HepG2 (cell line): ENCODE data around the gene NTF3.

Experiments used
- BHLHE40 ChIP-seq: IDR thresholded peaks from 2 replicates; pipeline ENCODE4 v1.6.1; 2011; ENCODE audit warnings: low read length, improper control_type of control experiment
- CEBPB ChIP-seq: IDR thresholded peaks from 2 replicates; pipeline ENCODE4 v1.6.1; 2011; ENCODE audit warnings: low read depth, low read length, improper control_type of control experiment, borderline replicate concordance
- GTF2F1 ChIP-seq: fragments of 150-350 bp; IDR thresholded peaks from 2 replicates; pipeline ENCODE4 v1.6.1; 2014; ENCODE audit warnings: low read length
- HDAC1 ChIP-seq: sonication (generic); formaldehyde crosslinking; IDR thresholded peaks from 2 replicates; pipeline ENCODE4 v1.5.1; 2020; ENCODE audit warnings: mild to moderate bottlenecking, missing genetic modification reagents
- POLR2A ChIP-seq, 2 experiments: IDR thresholded peaks; 2 replicates each; pipeline ENCODE4 v1.6.1; 2011; ENCODE audit warnings: low read depth in 2 of 2, low read length in 2 of 2, mild to moderate bottlenecking in 1 of 2, moderate library complexity in 1 of 2; ENCODE audit not compliant: insufficient read depth in 1 of 2
- RFX1 ChIP-seq: fragments of 450-650 bp; IDR thresholded peaks from 2 replicates; pipeline ENCODE4 v1.6.1; 2017
- SRSF9 ChIP-seq: fragments of 200-400 bp; formaldehyde crosslinking; IDR thresholded peaks from 2 replicates; pipeline ENCODE4 v1.6.1; 2018; ENCODE audit warnings: borderline replicate concordance, mild to moderate bottlenecking, low read depth, low read length; ENCODE audit not compliant: insufficient read depth, poor library complexity, severe bottlenecking
- ZNF839 ChIP-seq: sonication (generic); formaldehyde crosslinking; IDR thresholded peaks from 2 replicates; pipeline ENCODE4 v1.4.0; 2020; ENCODE audit warnings: missing genetic modification reagents, mild to moderate bottlenecking, borderline replicate concordance
- TF ChIP-seq, protein P1 (sequence below): IDR thresholded peaks from 2 replicates; pipeline ENCODE4 v1.6.1; 2016; ENCODE audit warnings: mild to moderate bottlenecking
- TF ChIP-seq, protein P2 (sequence below): sonication (generic); formaldehyde crosslinking; IDR thresholded peaks from 2 replicates; pipeline ENCODE4 v1.5.0; 2020; ENCODE audit warnings: mild to moderate bottlenecking, missing genetic modification reagents, moderate library complexity
- TF ChIP-seq, protein P3 (sequence below): sonication (generic); formaldehyde crosslinking; IDR thresholded peaks from 2 replicates; pipeline ENCODE4 v1.8.0; 2022; ENCODE audit warnings: missing genetic modification reagents, mild to moderate bottlenecking, moderate library complexity, borderline replicate concordance

DNA sequence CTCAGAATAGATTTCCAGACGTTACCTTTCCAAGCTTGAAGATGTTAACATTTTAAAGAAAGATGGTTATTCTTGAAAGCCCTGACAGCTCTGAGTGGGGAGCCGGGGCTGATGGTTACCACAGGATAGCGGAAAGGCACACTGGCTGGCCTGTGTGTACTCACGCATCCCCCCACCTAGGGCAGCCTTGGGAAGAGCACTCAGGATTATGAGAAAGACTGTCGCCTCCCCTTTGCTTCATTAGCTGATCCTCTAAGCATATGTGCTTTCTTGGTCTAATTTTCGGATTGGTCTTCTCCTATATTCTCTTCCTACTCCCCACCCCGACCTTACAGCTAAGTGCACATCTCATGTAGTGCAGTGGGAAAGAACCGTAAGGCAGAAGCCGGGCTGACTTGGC is 20.7 kb downstream of the NTF3 start:
- TF ChIP-seq GTF2F1 (no peak), ZNF839 (CRISPR knock-in tag) (no peak), POLR2A (IDR thresholded peaks at IDR 0.05; ENCODE audit: insufficient read depth in 1 of 2, low read depth in 2 of 2, low read length in 2 of 2) (no peak), RFX1 (no peak), CEBPB (no peak), SRSF9 (no peak), HDAC1 (CRISPR knock-in tag) (no peak), BHLHE40 (no peak)
- TF ChIP-seq, protein P1, sequence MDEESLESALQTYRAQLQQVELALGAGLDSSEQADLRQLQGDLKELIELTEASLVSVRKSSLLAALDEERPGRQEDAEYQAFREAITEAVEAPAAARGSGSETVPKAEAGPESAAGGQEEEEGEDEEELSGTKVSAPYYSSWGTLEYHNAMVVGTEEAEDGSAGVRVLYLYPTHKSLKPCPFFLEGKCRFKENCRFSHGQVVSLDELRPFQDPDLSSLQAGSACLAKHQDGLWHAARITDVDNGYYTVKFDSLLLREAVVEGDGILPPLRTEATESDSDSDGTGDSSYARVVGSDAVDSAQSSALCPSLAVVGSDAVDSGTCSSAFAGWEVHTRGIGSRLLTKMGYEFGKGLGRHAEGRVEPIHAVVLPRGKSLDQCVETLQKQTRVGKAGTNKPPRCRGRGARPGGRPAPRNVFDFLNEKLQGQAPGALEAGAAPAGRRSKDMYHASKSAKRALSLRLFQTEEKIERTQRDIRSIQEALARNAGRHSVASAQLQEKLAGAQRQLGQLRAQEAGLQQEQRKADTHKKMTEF, result no peak
- TF ChIP-seq, protein P2, sequence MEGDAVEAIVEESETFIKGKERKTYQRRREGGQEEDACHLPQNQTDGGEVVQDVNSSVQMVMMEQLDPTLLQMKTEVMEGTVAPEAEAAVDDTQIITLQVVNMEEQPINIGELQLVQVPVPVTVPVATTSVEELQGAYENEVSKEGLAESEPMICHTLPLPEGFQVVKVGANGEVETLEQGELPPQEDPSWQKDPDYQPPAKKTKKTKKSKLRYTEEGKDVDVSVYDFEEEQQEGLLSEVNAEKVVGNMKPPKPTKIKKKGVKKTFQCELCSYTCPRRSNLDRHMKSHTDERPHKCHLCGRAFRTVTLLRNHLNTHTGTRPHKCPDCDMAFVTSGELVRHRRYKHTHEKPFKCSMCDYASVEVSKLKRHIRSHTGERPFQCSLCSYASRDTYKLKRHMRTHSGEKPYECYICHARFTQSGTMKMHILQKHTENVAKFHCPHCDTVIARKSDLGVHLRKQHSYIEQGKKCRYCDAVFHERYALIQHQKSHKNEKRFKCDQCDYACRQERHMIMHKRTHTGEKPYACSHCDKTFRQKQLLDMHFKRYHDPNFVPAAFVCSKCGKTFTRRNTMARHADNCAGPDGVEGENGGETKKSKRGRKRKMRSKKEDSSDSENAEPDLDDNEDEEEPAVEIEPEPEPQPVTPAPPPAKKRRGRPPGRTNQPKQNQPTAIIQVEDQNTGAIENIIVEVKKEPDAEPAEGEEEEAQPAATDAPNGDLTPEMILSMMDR (CRISPR knock-in tag), result no peak
- TF ChIP-seq, protein P3, sequence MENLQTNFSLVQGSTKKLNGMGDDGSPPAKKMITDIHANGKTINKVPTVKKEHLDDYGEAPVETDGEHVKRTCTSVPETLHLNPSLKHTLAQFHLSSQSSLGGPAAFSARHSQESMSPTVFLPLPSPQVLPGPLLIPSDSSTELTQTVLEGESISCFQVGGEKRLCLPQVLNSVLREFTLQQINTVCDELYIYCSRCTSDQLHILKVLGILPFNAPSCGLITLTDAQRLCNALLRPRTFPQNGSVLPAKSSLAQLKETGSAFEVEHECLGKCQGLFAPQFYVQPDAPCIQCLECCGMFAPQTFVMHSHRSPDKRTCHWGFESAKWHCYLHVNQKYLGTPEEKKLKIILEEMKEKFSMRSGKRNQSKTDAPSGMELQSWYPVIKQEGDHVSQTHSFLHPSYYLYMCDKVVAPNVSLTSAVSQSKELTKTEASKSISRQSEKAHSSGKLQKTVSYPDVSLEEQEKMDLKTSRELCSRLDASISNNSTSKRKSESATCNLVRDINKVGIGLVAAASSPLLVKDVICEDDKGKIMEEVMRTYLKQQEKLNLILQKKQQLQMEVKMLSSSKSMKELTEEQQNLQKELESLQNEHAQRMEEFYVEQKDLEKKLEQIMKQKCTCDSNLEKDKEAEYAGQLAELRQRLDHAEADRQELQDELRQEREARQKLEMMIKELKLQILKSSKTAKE, result no peak
